ENCODE results near the gene DBT.

DBT gene

DNA sequence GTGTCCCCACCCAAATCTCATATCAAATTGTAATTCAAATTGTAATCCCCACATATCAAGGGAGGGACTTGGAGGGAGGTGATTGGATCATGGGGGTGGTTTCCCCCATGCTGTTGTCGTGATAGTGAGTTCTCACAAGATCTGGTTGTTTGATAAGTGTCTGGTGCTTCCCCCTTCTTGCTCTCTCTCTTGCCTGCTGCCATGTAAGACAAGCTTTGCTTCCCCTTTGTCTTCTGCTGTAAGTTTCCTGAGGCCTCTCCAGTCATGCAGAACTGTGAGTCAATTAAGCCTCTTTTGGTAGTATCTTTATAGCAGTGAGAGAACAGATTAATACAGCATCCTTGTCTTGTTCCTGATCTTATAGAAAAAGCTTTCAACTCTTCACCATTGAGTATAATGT, 65.1 kb downstream of the DBT start:
- no peak for TF ChIP-seq GABPA (IDR thresholded peaks at IDR 0.05; ENCODE audit: low read depth)
- no peak for TF ChIP-seq SPI1 (IDR thresholded peaks at IDR 0.05; ENCODE audit: borderline replicate concordance, low read depth)
- TF ChIP-seq POLR2AphosphoS5 (IDR thresholded peaks at IDR 0.05; ENCODE audit: low read depth), result no peak
- TF ChIP-seq, protein P1, sequence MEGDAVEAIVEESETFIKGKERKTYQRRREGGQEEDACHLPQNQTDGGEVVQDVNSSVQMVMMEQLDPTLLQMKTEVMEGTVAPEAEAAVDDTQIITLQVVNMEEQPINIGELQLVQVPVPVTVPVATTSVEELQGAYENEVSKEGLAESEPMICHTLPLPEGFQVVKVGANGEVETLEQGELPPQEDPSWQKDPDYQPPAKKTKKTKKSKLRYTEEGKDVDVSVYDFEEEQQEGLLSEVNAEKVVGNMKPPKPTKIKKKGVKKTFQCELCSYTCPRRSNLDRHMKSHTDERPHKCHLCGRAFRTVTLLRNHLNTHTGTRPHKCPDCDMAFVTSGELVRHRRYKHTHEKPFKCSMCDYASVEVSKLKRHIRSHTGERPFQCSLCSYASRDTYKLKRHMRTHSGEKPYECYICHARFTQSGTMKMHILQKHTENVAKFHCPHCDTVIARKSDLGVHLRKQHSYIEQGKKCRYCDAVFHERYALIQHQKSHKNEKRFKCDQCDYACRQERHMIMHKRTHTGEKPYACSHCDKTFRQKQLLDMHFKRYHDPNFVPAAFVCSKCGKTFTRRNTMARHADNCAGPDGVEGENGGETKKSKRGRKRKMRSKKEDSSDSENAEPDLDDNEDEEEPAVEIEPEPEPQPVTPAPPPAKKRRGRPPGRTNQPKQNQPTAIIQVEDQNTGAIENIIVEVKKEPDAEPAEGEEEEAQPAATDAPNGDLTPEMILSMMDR (IDR thresholded peaks at IDR 0.05; ENCODE audit: insufficient read depth, low read length), result no peak
- no peak for TF ChIP-seq REST (IDR thresholded peaks at IDR 0.05; ENCODE audit: insufficient replicate concordance, low read depth)
- DNase-seq (ENCODE audit: low read depth in 1 of 2, low spot score in 1 of 2), result peak in 1 of 2 experiments; percentile 65
- Histone ChIP-seq H3K4me3 (replicated peaks; ENCODE audit: insufficient read depth, low read length) (no peak overlapping the region), H3K27ac (replicated peaks) (no peak overlapping the region), H3K27me3 (ENCODE audit: insufficient read depth, poor library complexity, severe bottlenecking) (no peaks in the 10 kb centered on the region)

DNA sequence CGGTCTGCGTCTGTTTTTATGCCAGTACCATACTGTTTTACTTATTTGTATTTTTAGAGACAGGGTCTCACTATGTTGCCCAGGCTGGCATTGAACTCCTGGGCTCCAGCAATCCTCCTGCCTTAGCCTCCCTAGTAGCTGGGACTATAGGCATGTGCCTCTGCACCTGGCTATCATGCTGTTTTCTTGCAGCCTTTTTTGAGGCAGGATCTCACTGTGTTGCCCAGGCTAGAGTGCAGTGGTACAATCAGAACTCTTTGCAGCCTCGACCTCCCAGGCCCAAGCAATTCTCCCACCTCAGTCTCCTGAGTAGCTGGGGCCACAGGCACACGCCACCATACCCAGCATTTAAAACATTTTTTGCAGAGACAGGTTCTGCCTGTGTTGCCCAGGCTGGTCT, 66.3 kb downstream of the DBT start:
- TF ChIP-seq POLR2AphosphoS5 (IDR thresholded peaks at IDR 0.05; ENCODE audit: low read depth) (no peak), GABPA (IDR thresholded peaks at IDR 0.05; ENCODE audit: low read depth) (no peak), REST (IDR thresholded peaks at IDR 0.05; ENCODE audit: insufficient replicate concordance, low read depth) (no peak), SPI1 (IDR thresholded peaks at IDR 0.05; ENCODE audit: borderline replicate concordance, low read depth) (no peak)
- TF ChIP-seq, protein P1 (IDR thresholded peaks at IDR 0.05; ENCODE audit: insufficient read depth, low read length), result no peak
- no peak overlapping the region for H3K27ac ChIP-seq (replicated peaks)
- no peak for DNase-seq (ENCODE audit: low read depth in 1 of 2, low spot score in 1 of 2)
- H3K4me3 ChIP-seq (replicated peaks; ENCODE audit: insufficient read depth, low read length), result no peak overlapping the region
- H3K27me3 ChIP-seq (ENCODE audit: insufficient read depth, poor library complexity, severe bottlenecking), result no peaks in the 10 kb centered on the region

DNA sequence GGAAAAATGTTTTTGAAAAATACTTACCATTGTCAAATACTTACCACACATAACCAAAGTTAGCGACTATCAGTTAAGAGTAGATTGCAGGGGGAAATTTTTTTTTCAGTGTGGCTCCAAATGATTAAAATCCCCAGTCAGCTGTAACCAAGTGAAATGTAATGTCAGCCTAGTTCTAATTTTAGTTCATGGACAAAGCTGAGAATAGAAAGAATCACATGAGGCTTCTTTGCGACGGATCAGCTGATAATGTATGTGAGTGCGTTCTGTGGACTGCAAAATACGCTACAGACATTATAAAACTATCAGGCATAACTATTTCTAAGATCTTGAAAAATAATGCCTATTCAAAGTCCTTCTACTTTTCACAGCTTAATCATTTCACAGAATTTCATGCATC, 71.5 kb downstream of the DBT start, which contains the start of gene LRRC39:
Gene LRRC39 (minus strand): TSS at position 166 of the 400 bp plus-strand sequence. CDS start 9,740 bp downstream, outside the sequence.
- H3K27me3 ChIP-seq (ENCODE audit: insufficient read depth, poor library complexity, severe bottlenecking), result no peaks in the 10 kb centered on the region
- H3K27ac ChIP-seq (replicated peaks), result no peak within 1 kb of the TSS
- no peak for DNase-seq (ENCODE audit: low read depth in 1 of 2, low spot score in 1 of 2)
- no peak within 1 kb of the TSS for H3K4me3 ChIP-seq (replicated peaks; ENCODE audit: insufficient read depth, low read length)
- TF ChIP-seq, protein P1 (IDR thresholded peaks at IDR 0.05; ENCODE audit: insufficient read depth, low read length), result no peak
- no peak for TF ChIP-seq SPI1 (IDR thresholded peaks at IDR 0.05; ENCODE audit: borderline replicate concordance, low read depth)
- TF ChIP-seq GABPA (IDR thresholded peaks at IDR 0.05; ENCODE audit: low read depth), result no peak
- TF ChIP-seq REST (IDR thresholded peaks at IDR 0.05; ENCODE audit: insufficient replicate concordance, low read depth), result no peak
- no peak for TF ChIP-seq POLR2AphosphoS5 (IDR thresholded peaks at IDR 0.05; ENCODE audit: low read depth)
